SU-DHL-6 (cell line): ENCODE measurements around the gene ARHGAP45.

Experiments used
- CTCF ChIP-seq: fragments of 200-600 bp; sonication (generic); IDR thresholded peaks from one replicate; pipeline ENCODE4 v1.5.1; 2017; ENCODE audit warnings: antibody characterized with exemption, mild to moderate bottlenecking, low read length, moderate library complexity; ENCODE audit not compliant: insufficient read depth, poor library complexity, severe bottlenecking
- EZH2phosphoT487 ChIP-seq: fragments of 200-600 bp; sonication (generic), shearing (Covaris generic); conservative IDR thresholded peaks from 2 replicates; pipeline ENCODE4 v1.6.1; 2018; ENCODE audit warnings: mild to moderate bottlenecking, antibody characterized with exemption, low read length, moderate library complexity, mixed read lengths

- TF ChIP-seq CTCF, result no peak
- TF ChIP-seq EZH2phosphoT487, result no peak
These were observed 57.1 kb downstream of the ARHGAP45 start for GRCh38 chr19:1123885-1124677.
